H9 (cell line): ENCODE data around the gene CALY. TPM values are rescaled to one million over a fixed set of nuclear protein-coding genes. Genes with fewer than 3 reads are reported as not detected.

Source experiments
- DNase-seq: peaks from one replicate; pipeline ENCODE4 v3.0.0-alpha.2; 2017
- H2AFZ ChIP-seq: one replicate; pipeline ENCODE4 v1.6.1; 2013; ENCODE audit warnings: mild to moderate bottlenecking, low read length, control low read depth, moderate library complexity
- H2AK5ac ChIP-seq: 2 replicates; pipeline ENCODE4 v1.6.1; 2013; ENCODE audit warnings: low read length, control low read depth, mixed read lengths; ENCODE audit not compliant: insufficient read length
- H2BK120ac ChIP-seq: one replicate; pipeline ENCODE4 v1.6.1; 2013; ENCODE audit warnings: low read depth, mild to moderate bottlenecking, low read length, control low read depth, inconsistent platforms; ENCODE audit not compliant: poor library complexity, severe bottlenecking
- H2BK12ac ChIP-seq: 2 replicates; pipeline ENCODE4 v1.6.1; 2013; ENCODE audit warnings: low read length, control low read depth, mixed read lengths, low read depth; ENCODE audit not compliant: insufficient read length
- H2BK15ac ChIP-seq: 2 replicates; pipeline ENCODE4 v1.6.1; 2013; ENCODE audit warnings: low read depth, low read length, control low read depth
- H2BK20ac ChIP-seq: one replicate; pipeline ENCODE4 v1.6.1; 2013; ENCODE audit warnings: low read depth, mild to moderate bottlenecking, low read length, control low read depth, inconsistent platforms; ENCODE audit not compliant: poor library complexity, severe bottlenecking
- H2BK5ac ChIP-seq: 2 replicates; pipeline ENCODE4 v1.6.1; 2013; ENCODE audit warnings: low read length, control low read depth, mixed read lengths; ENCODE audit not compliant: insufficient read length
- H3K14ac ChIP-seq: 2 replicates; pipeline ENCODE4 v1.6.1; 2013; ENCODE audit warnings: low read length, control low read depth; ENCODE audit not compliant: insufficient read depth
- H3K18ac ChIP-seq: 2 replicates; pipeline ENCODE4 v1.6.1; 2013; ENCODE audit warnings: low read depth, mild to moderate bottlenecking, mixed read lengths, low read length, control low read depth; ENCODE audit not compliant: insufficient read length
- H3K23ac ChIP-seq: 2 replicates; pipeline ENCODE4 v1.6.1; 2013; ENCODE audit warnings: low read length, control low read depth, mixed read lengths, low read depth; ENCODE audit not compliant: insufficient read length
- H3K23me2 ChIP-seq: 2 replicates; pipeline ENCODE4 v1.6.1; 2013; ENCODE audit warnings: low read depth, mild to moderate bottlenecking, mixed read lengths, low read length, control low read depth; ENCODE audit not compliant: insufficient read length, poor library complexity, severe bottlenecking
- H3K27ac ChIP-seq: 2 replicates; pipeline ENCODE4 v1.5.1; 2013; ENCODE audit warnings: low read length, control low read depth, mixed read lengths, low read depth; ENCODE audit not compliant: insufficient read length
- H3K27me3 ChIP-seq: 2 replicates; pipeline ENCODE4 v1.6.1; 2013; ENCODE audit warnings: low read length, control low read depth, inconsistent platforms; ENCODE audit not compliant: insufficient read depth
- H3K4ac ChIP-seq: 2 replicates; pipeline ENCODE4 v1.6.1; 2013; ENCODE audit warnings: low read depth, mild to moderate bottlenecking, control low read depth, inconsistent platforms, low read length, moderate library complexity
- H3K4me1 ChIP-seq: 2 replicates; pipeline ENCODE4 v1.6.1; 2013; ENCODE audit warnings: low read length, control low read depth, inconsistent platforms; ENCODE audit not compliant: insufficient read depth
- H3K4me2 ChIP-seq: 2 replicates; pipeline ENCODE4 v1.6.1; 2013; ENCODE audit warnings: low read length, control low read depth, mixed read lengths; ENCODE audit not compliant: insufficient read length, insufficient read depth
- H3K56ac ChIP-seq: 2 replicates; pipeline ENCODE4 v1.6.1; 2013; ENCODE audit warnings: low read depth, mild to moderate bottlenecking, mixed read lengths, low read length, control low read depth; ENCODE audit not compliant: insufficient read length
- H3K79me1 ChIP-seq: 2 replicates; pipeline ENCODE4 v1.6.1; 2013; ENCODE audit warnings: low read depth, mild to moderate bottlenecking, moderate library complexity, low read length, control low read depth, inconsistent platforms; ENCODE audit not compliant: insufficient read depth, poor library complexity, severe bottlenecking
- H3K79me2 ChIP-seq: 2 replicates; pipeline ENCODE4 v1.6.1; 2013; ENCODE audit warnings: low read length, control low read depth, inconsistent platforms; ENCODE audit not compliant: insufficient read depth
- H3K9ac ChIP-seq: 2 replicates; pipeline ENCODE4 v1.6.1; 2013; ENCODE audit warnings: low read length, control low read depth, mixed read lengths; ENCODE audit not compliant: insufficient read length; ENCODE audit errors: extremely low read depth
- H3K9me3 ChIP-seq: one replicate; pipeline ENCODE4 v1.6.1; 2013; ENCODE audit warnings: low read depth, low read length, inconsistent platforms; ENCODE audit not compliant: control insufficient read depth
- H3T11ph ChIP-seq: one replicate; pipeline ENCODE4 v1.6.1; 2013; ENCODE audit warnings: mild to moderate bottlenecking, low read length, control low read depth, inconsistent platforms
- H4K20me1 ChIP-seq: one replicate; pipeline ENCODE4 v1.6.1; 2013; ENCODE audit not compliant: control insufficient read depth, insufficient read length, insufficient read depth
- H4K5ac ChIP-seq: 2 replicates; pipeline ENCODE4 v1.6.1; 2013; ENCODE audit warnings: low read depth, mild to moderate bottlenecking, mixed read lengths, low read length, control low read depth; ENCODE audit not compliant: insufficient read length
- H4K8ac ChIP-seq: replicated peaks from 2 replicates; pipeline ENCODE4 v1.6.1; 2013; ENCODE audit warnings: low read length, control low read depth, mixed read lengths, low read depth; ENCODE audit not compliant: insufficient read length
- H4K91ac ChIP-seq: 2 replicates; pipeline ENCODE4 v1.6.1; 2013; ENCODE audit warnings: low read depth, mild to moderate bottlenecking, moderate library complexity, mixed read lengths, low read length, control low read depth; ENCODE audit not compliant: insufficient read length
- H3K27ac Mint-ChIP-seq, 3 experiments: 2 replicates in 2 of 3; 3 replicates in 1 of 3; pipeline ENCODE4 v1.8.0; 2020 to 2021; ENCODE audit warnings: mixed read lengths in 3 of 3, mild to moderate bottlenecking in 1 of 3, moderate library complexity in 1 of 3
- H3K27me3 Mint-ChIP-seq: 2 replicates; pipeline ENCODE4 v1.8.0; 2021; ENCODE audit warnings: low read depth, mild to moderate bottlenecking, moderate library complexity, mixed read lengths
- H3K36me3 Mint-ChIP-seq, 3 experiments: 2 replicates in 2 of 3; 3 replicates in 1 of 3; pipeline ENCODE4 v1.8.0; 2020 to 2021; ENCODE audit warnings: low read depth in 3 of 3, mixed read lengths in 3 of 3; ENCODE audit not compliant: insufficient read depth in 1 of 3
- H3K4me1 Mint-ChIP-seq, 2 experiments: 2 replicates each; pipeline ENCODE4 v1.8.0; 2020; ENCODE audit warnings: mixed read lengths in 2 of 2
- H3K4me3 Mint-ChIP-seq, 2 experiments: 2 replicates in 1 of 2; 3 replicates in 1 of 2; pipeline ENCODE4 v1.8.0; 2020 to 2021; ENCODE audit warnings: mild to moderate bottlenecking in 2 of 2, mixed read lengths in 2 of 2, moderate library complexity in 1 of 2
- H3K9me3 Mint-ChIP-seq, 2 experiments: 2 replicates in 1 of 2; 3 replicates in 1 of 2; pipeline ENCODE4 v1.8.0; 2020; ENCODE audit warnings: mild to moderate bottlenecking in 2 of 2, mixed read lengths in 2 of 2, moderate library complexity in 1 of 2
- WGBS: extraction: QIAGEN DNeasy Blood & Tissue Kit; methylation state at CpG from one replicate; pipeline ENCODE4 v1.1.7; 2013; ENCODE audit warnings: missing lambda C conversion rate, low lambda C conversion rate, mixed read lengths; ENCODE audit not compliant: insufficient read length; ENCODE audit errors: extremely low coverage; 5-methylcytosine and 5-hydroxymethylcytosine counted together
- total RNA-seq: library from RNA; stranded (reverse); gene quantifications from 2 replicates; pipeline ENCODE4 v1.2.1, GENCODE V29; 2021
- TF ChIP-seq, protein P1 (sequence below): fragments of 200-600 bp; sonication (generic); conservative IDR thresholded peaks from 3 replicates; pipeline ENCODE4 v1.8.0; 2021; ENCODE audit warnings: antibody characterized with exemption, mild to moderate bottlenecking

The CALY gene
- total RNA-seq, 1 experiment from 2014 or later, result 2.9 TPM

DNA sequence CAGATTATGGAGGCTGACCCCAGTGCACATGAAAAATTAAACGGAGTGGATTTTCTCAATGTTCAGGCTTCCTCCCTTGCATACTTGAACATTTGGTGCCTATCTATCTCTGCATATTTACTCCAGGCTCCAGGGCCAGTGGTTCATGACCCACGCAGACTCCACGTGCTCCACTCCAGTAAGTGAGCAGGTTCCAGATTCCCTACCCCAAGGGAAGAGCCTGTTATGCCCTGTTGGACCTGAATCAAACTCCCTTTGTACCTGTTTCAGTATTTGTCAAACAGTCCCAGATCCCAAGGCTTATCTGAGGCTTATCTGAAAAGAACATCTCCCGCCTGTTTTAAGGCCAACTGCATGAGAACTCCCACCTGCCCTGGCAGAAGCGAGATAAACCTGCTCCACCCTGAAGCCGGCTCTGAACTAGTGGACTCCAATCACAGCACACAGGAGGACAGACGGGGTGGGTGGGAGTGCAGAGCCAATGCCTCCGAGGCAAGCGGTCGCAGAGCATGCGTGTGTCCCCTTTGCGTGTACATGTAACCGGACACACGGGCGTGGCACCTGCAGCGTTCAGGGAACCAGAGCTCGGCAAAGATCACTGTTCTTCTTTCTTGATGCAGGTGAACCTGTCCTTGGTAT lies 23.4 kb upstream of the CALY start:
- Mint-ChIP-seq H3K36me3 (peaks cover 20 to 35% (median 34%) of the 10 kb centered on the region in 3 experiments; a peak in 6 of 7 replicates), H3K4me1 (peaks cover 0 to 2% of the 10 kb centered on the region in 2 experiments; a peak in 1 of 4 replicates), H3K27ac (no peak overlapping the region), H3K27me3 (peaks cover 24% of the 10 kb centered on the region), H3K9me3 (no peaks in the 10 kb centered on the region), H3K4me3 (no peak overlapping the region)
- no peak overlapping the region for H3T11ph ChIP-seq
- H3K4ac ChIP-seq, result no peak overlapping the region
- H3K4me1 ChIP-seq, result no peaks in the 10 kb centered on the region
- no peak overlapping the region for H3K14ac ChIP-seq
- no peak overlapping the region for H2BK15ac ChIP-seq
- no peak overlapping the region for H2AK5ac ChIP-seq
- H3K4me2 ChIP-seq, result no peak overlapping the region
- no peak overlapping the region for H2BK5ac ChIP-seq
- no peak for DNase-seq
- TF ChIP-seq, protein P1, sequence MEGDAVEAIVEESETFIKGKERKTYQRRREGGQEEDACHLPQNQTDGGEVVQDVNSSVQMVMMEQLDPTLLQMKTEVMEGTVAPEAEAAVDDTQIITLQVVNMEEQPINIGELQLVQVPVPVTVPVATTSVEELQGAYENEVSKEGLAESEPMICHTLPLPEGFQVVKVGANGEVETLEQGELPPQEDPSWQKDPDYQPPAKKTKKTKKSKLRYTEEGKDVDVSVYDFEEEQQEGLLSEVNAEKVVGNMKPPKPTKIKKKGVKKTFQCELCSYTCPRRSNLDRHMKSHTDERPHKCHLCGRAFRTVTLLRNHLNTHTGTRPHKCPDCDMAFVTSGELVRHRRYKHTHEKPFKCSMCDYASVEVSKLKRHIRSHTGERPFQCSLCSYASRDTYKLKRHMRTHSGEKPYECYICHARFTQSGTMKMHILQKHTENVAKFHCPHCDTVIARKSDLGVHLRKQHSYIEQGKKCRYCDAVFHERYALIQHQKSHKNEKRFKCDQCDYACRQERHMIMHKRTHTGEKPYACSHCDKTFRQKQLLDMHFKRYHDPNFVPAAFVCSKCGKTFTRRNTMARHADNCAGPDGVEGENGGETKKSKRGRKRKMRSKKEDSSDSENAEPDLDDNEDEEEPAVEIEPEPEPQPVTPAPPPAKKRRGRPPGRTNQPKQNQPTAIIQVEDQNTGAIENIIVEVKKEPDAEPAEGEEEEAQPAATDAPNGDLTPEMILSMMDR, result no peak
- H2BK120ac ChIP-seq, result no peak overlapping the region
- no peak overlapping the region for H3K23ac ChIP-seq
- H3K27me3 ChIP-seq, result no peaks in the 10 kb centered on the region; the same call in 1 of the 2 replicates
- WGBS, result no CpG with 5 or more reads among the region's 17 CpGs
- H4K20me1 ChIP-seq, result no peaks in the 10 kb centered on the region
- no peak overlapping the region for H3K56ac ChIP-seq
- H2BK12ac ChIP-seq, result no peak overlapping the region
- no peak overlapping the region for H4K8ac ChIP-seq
- H3K23me2 ChIP-seq, result no peaks in the 10 kb centered on the region
- H4K5ac ChIP-seq, result no peak overlapping the region
- no peaks in the 10 kb centered on the region for H3K79me1 ChIP-seq
- no peak overlapping the region for H3K18ac ChIP-seq
- H3K27ac ChIP-seq, result no peak overlapping the region
- no peak overlapping the region for H4K91ac ChIP-seq
- no peak overlapping the region for H2AFZ ChIP-seq
- no peaks in the 10 kb centered on the region for H3K9me3 ChIP-seq
- H3K9ac ChIP-seq, result no peak overlapping the region
- H2BK20ac ChIP-seq, result no peak overlapping the region
- no peaks in the 10 kb centered on the region for H3K79me2 ChIP-seq
